Calu3 (cell line): ENCODE results near the gene MEIG1. TPM values are rescaled to one million over a fixed set of nuclear protein-coding genes. Genes with fewer than 3 reads are reported as not detected.
"Not testable (repeated sequence)": the region's sequence is repeated elsewhere in the genome, so short reads cannot be mapped to it uniquely, and the experiment has no call there.

Experiments
- BruUV-seq: library from RNA; stranded (reverse); fragments of 400-500 nt; replicated peaks from 2 replicates; lab custom pipeline; 2021; lab: Mats Ljungman, UMichigan
- CTCF ChIA-PET: fragments of 300-600 bp; sonication (Branson Sonifier 250); formaldehyde crosslinking; loops from one replicate; lab custom pipeline; 2022; ENCODE audit warnings: antibody characterized with exemption; lab: Charles Lee
- DNase-seq: peaks from one replicate; pipeline ENCODE4 v3.0.0; 2022
- H3K27ac Mint-ChIP-seq: one replicate; pipeline ENCODE4 v1.8.0; 2022; ENCODE audit warnings: mixed read lengths; ENCODE audit not compliant: unreplicated experiment
- H3K27me3 Mint-ChIP-seq: one replicate; pipeline ENCODE4 v1.8.0; 2022; ENCODE audit warnings: mixed read lengths; ENCODE audit not compliant: unreplicated experiment
- H3K36me3 Mint-ChIP-seq: one replicate; pipeline ENCODE4 v1.8.0; 2022; ENCODE audit warnings: mild to moderate bottlenecking, moderate library complexity, mixed read lengths; ENCODE audit not compliant: insufficient read depth, unreplicated experiment
- H3K4me1 Mint-ChIP-seq: one replicate; pipeline ENCODE4 v1.8.0; 2022; ENCODE audit warnings: mild to moderate bottlenecking, low read depth, mixed read lengths; ENCODE audit not compliant: unreplicated experiment
- H3K4me3 Mint-ChIP-seq: one replicate; pipeline ENCODE4 v1.8.0; 2022; ENCODE audit warnings: mild to moderate bottlenecking, low read depth, moderate library complexity, mixed read lengths; ENCODE audit not compliant: unreplicated experiment
- H3K9me3 Mint-ChIP-seq: one replicate; pipeline ENCODE4 v1.8.0; 2022; ENCODE audit warnings: low read depth, mixed read lengths; ENCODE audit not compliant: unreplicated experiment
- intact Hi-C: fragments of 100-400 bp; cut with micrococcal nuclease; formaldehyde crosslinking; loops from one replicate; pipeline ENCODE4 v1.10.0; 2022; ENCODE audit not compliant: unreplicated experiment
- total RNA-seq: library from RNA; stranded (reverse); gene quantifications from 2 replicates; pipeline ENCODE4 v1.2.3, GENCODE V29; 2022
- TF ChIP-seq, protein P1 (sequence below): fragments of 200-600 bp; IDR thresholded peaks from one replicate; pipeline ENCODE4 v1.8.0; 2022; ENCODE audit warnings: antibody characterized with exemption; ENCODE audit not compliant: unreplicated experiment

The MEIG1 gene
- total RNA-seq, 1 experiment from 2014 or later: not detected

DNA sequence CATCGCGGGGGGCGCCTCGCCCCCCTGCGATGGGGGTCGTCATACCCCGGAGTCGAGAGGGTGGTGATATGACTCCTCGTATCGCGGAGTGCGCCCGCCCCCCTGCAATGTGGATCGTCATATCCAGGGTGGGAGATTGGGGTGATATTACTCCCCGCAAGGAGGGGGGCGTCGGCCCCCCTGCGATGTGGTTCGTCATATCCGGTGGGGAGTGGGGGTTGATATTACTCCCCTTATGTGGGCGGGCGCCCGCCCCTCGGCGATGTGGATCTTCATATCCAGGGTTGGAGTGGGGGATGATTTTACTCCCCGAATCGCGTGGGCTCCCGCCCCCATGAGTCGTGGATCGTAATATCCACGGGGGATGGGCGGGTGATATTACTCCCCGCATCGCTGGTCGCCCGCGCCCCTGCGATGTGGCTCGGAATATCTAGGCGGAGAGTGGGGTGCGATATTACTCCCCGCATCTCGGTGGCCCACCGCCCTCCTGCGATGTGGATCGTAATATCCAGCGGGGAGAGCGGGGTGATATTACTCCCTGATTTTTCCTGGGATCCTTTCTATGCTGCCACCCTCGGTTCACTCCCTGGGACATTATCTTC is 36.9 kb downstream of the MEIG1 start:
- no peaks in the 10 kb centered on the region for H3K9me3 Mint-ChIP-seq
- DNase-seq: no peak
- peaks cover 5% of the 10 kb centered on the region for H3K36me3 Mint-ChIP-seq
- peaks cover 14% of the 10 kb centered on the region for H3K27me3 Mint-ChIP-seq
- CTCF ChIA-PET: no interaction called here
- intact Hi-C loops: no loop called here
- H3K4me3 Mint-ChIP-seq: no peak overlapping the region
- no TSS peak for BruUV-seq
- H3K27ac Mint-ChIP-seq: no peak overlapping the region
- peaks cover 6% of the 10 kb centered on the region for H3K4me1 Mint-ChIP-seq
- TF ChIP-seq, protein P1, sequence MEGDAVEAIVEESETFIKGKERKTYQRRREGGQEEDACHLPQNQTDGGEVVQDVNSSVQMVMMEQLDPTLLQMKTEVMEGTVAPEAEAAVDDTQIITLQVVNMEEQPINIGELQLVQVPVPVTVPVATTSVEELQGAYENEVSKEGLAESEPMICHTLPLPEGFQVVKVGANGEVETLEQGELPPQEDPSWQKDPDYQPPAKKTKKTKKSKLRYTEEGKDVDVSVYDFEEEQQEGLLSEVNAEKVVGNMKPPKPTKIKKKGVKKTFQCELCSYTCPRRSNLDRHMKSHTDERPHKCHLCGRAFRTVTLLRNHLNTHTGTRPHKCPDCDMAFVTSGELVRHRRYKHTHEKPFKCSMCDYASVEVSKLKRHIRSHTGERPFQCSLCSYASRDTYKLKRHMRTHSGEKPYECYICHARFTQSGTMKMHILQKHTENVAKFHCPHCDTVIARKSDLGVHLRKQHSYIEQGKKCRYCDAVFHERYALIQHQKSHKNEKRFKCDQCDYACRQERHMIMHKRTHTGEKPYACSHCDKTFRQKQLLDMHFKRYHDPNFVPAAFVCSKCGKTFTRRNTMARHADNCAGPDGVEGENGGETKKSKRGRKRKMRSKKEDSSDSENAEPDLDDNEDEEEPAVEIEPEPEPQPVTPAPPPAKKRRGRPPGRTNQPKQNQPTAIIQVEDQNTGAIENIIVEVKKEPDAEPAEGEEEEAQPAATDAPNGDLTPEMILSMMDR: no peak

DNA sequence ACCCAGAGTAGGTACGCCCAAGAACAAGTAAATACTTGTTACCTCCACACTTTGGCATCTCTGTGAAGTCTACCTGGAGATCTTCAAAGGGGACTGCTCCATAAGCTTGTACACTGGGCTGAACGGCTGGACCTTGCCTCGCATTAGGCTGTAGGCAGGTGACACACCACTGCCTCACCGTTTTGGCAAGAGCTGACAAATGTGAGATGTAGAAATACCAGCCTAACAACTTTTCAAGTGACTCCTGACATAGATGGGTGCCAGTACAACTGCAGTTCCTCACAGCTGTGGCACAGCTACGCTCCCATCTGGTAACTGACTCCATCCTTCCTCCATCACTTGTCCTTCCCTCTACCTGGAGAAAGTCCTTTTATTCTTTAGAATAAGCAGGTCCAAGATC is 54.3 kb downstream of the MEIG1 start:
- H3K9me3 Mint-ChIP-seq, BruUV-seq, intact Hi-C loops, H3K27ac Mint-ChIP-seq, H3K27me3 Mint-ChIP-seq, H3K36me3 Mint-ChIP-seq: not testable (repeated sequence)
- peak; percentile 69 for DNase-seq
- peak overlapping the region; percentile 30 for H3K4me3 Mint-ChIP-seq
- peaks cover 18% of the 10 kb centered on the region for H3K4me1 Mint-ChIP-seq
- CTCF ChIA-PET: interaction anchor here (1.0 to 1.4 kb wide), 3 partner anchors 22 to 92 kb away, joined by 3 to 5 read pairs (median 4); partner anchors contain the start of gene MEIG1

DNA sequence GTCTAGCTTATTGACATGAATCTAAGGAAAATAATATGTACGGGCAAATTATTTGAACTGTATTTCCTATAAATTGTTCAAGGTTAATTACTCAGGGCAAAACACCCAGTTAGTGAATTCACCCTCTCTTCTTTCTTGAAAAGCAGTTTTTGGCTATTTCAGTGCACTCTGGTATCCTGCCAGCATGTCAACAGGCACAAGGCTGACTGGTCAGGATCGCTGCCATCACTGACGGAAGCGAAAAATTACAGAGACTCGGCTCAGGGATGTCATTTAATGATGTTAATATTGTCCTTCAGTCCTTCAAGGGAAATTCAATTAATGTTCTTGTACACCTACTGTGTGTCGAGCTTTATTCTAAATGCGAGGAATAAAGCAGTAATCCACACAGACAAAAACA is 56.3 kb downstream of the MEIG1 start:
- no peaks in the 10 kb centered on the region for H3K9me3 Mint-ChIP-seq
- intact Hi-C loops: no loop called here
- H3K27ac Mint-ChIP-seq: no peak overlapping the region
- H3K4me1 Mint-ChIP-seq: peaks cover 26% of the 10 kb centered on the region
- TF ChIP-seq, protein P1: no peak
- no peaks in the 10 kb centered on the region for H3K27me3 Mint-ChIP-seq
- CTCF ChIA-PET: no interaction called here
- no peak for DNase-seq
- H3K36me3 Mint-ChIP-seq: peaks cover 9% of the 10 kb centered on the region
- no TSS peak for BruUV-seq
- H3K4me3 Mint-ChIP-seq: no peak overlapping the region

DNA sequence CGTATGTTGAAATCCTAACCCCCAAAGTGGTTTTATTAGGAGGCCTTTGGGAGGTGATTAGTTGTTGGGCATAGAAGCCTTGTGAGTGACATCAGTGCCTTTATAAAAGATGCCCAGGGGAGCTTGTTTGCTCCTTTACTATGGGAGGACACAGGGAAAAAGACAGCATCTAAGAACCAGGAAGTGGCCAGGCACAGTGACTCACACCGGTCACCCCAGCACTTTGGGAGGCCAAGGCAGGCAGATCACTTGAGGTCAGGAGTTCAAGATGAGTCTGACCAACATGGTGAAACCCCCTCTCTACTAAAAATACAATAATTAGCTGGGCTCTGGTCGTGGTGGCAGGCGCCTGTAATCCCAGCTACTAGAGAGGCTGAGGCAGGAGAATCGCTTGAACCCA is 61.8 kb downstream of the MEIG1 start:
- H3K27ac Mint-ChIP-seq, intact Hi-C loops, H3K9me3 Mint-ChIP-seq, H3K4me3 Mint-ChIP-seq, BruUV-seq, CTCF ChIA-PET, H3K27me3 Mint-ChIP-seq, H3K36me3 Mint-ChIP-seq, H3K4me1 Mint-ChIP-seq: not testable (repeated sequence)
- DNase-seq: peak; percentile 54

Other genes with a start within 250 kb of the MEIG1 start
- 164 and 168 TPM in 2 replicates for gene FAM107B, start 184.5 kb upstream of the MEIG1 start, total RNA-seq
- gene CDNF, start 121.4 kb upstream of the MEIG1 start, total RNA-seq: 2.3 and 2.4 TPM in 2 replicates
- gene HSPA14, start 121.1 kb upstream of the MEIG1 start, total RNA-seq: 21.3 and 22.9 TPM in 2 replicates
- 21.9 and 23.6 TPM in 2 replicates for gene MSANTD7, start 121.1 kb upstream of the MEIG1 start, total RNA-seq
- gene SUV39H2, start 80.5 kb upstream of the MEIG1 start, total RNA-seq: 32.0 and 33.7 TPM in 2 replicates
- 21.2 and 26.3 TPM in 2 replicates for gene DCLRE1C, start 5.3 kb upstream of the MEIG1 start, total RNA-seq
- gene OLAH, start 84.6 kb downstream of the MEIG1 start, total RNA-seq: not detected in 2 replicates
- gene ACBD7, start 129.4 kb downstream of the MEIG1 start, total RNA-seq: 8.2 and 10.0 TPM in 2 replicates
- 23.4 and 25.8 TPM in 2 replicates for gene RPP38, start 138.0 kb downstream of the MEIG1 start, total RNA-seq
- gene NMT2, start 209.3 kb downstream of the MEIG1 start, total RNA-seq: 7.5 and 8.6 TPM in 2 replicates